ENCODE data around the gene EMC8. TPM values are rescaled to one million over a fixed set of nuclear protein-coding genes. Genes with fewer than 3 reads are reported as not detected.

EMC8 gene
- total and polyA plus RNA-seq, 4 donors, result 13.0 to 40.5 (median 31.8) TPM

- Histone ChIP-seq H3K36me3 (ENCODE audit: control insufficient read depth, insufficient read depth, low read length) (no peaks in the 10 kb centered on the region), H3K9me3 (ENCODE audit: control insufficient read depth, insufficient read depth, low read length) (no peaks in the 10 kb centered on the region), H3K27me3 (ENCODE audit: control insufficient read depth, insufficient read depth, low read length) (peaks cover 10% of the 10 kb centered on the region), H3K27ac (ENCODE audit: low read depth, low read length) (no peak overlapping the region), H3K4me3 (ENCODE audit: low read depth, low read length) (no peak overlapping the region), H3K4me1 (ENCODE audit: control insufficient read depth, insufficient read depth, low read length) (peaks cover 5% of the 10 kb centered on the region)
- no peak for DNase-seq (ENCODE audit: low read depth in 4 of 6, low spot score in 6 of 6)
- 74% methylated on average over 19 of the region's 24 CpGs for WGBS (ENCODE audit: insufficient coverage)
Measured at GRCh38 chr16:85836706-85837582, 37.6 kb upstream of the EMC8 start.

GRCh38 chr16:85835956-85836705, 36.8 kb upstream of the EMC8 start:
- no peak overlapping the region for H3K4me3 ChIP-seq (ENCODE audit: low read depth, low read length)
- H3K36me3 ChIP-seq (ENCODE audit: control insufficient read depth, insufficient read depth, low read length), result no peaks in the 10 kb centered on the region
- H3K27me3 ChIP-seq (ENCODE audit: control insufficient read depth, insufficient read depth, low read length), result peaks cover 10% of the 10 kb centered on the region
- no peak overlapping the region for H3K27ac ChIP-seq (ENCODE audit: low read depth, low read length)
- no peak for DNase-seq (ENCODE audit: low read depth in 4 of 6, low spot score in 6 of 6)
- WGBS (ENCODE audit: insufficient coverage), result 75% methylated on average over 15 of the region's 22 CpGs
- peaks cover 5% of the 10 kb centered on the region for H3K4me1 ChIP-seq (ENCODE audit: control insufficient read depth, insufficient read depth, low read length)
- H3K9me3 ChIP-seq (ENCODE audit: control insufficient read depth, insufficient read depth, low read length), result no peaks in the 10 kb centered on the region

- Histone ChIP-seq H3K27me3 (ENCODE audit: control insufficient read depth, insufficient read depth, low read length) (peaks cover 10% of the 10 kb centered on the region), H3K4me3 (ENCODE audit: low read depth, low read length) (no peak overlapping the region), H3K4me1 (ENCODE audit: control insufficient read depth, insufficient read depth, low read length) (peaks cover 5% of the 10 kb centered on the region), H3K9me3 (ENCODE audit: control insufficient read depth, insufficient read depth, low read length) (no peaks in the 10 kb centered on the region), H3K27ac (ENCODE audit: low read depth, low read length) (no peak overlapping the region), H3K36me3 (ENCODE audit: control insufficient read depth, insufficient read depth, low read length) (no peaks in the 10 kb centered on the region)
- no peak for DNase-seq (ENCODE audit: low read depth in 4 of 6, low spot score in 6 of 6)
- WGBS (ENCODE audit: insufficient coverage), result 78% methylated on average over 21 of the region's 21 CpGs
Measured at GRCh38 chr16:85835227-85835751, 35.9 kb upstream of the EMC8 start.

GRCh38 chr16:85834741-85835140, 35.4 kb upstream of the EMC8 start:
- Histone ChIP-seq H3K4me3 (ENCODE audit: low read depth, low read length) (no peak overlapping the region), H3K27ac (ENCODE audit: low read depth, low read length) (no peak overlapping the region), H3K27me3 (ENCODE audit: control insufficient read depth, insufficient read depth, low read length) (peaks cover 10% of the 10 kb centered on the region), H3K36me3 (ENCODE audit: control insufficient read depth, insufficient read depth, low read length) (no peaks in the 10 kb centered on the region), H3K9me3 (ENCODE audit: control insufficient read depth, insufficient read depth, low read length) (no peaks in the 10 kb centered on the region), H3K4me1 (ENCODE audit: control insufficient read depth, insufficient read depth, low read length) (peaks cover 7% of the 10 kb centered on the region)
- WGBS (ENCODE audit: insufficient coverage), result 90% methylated on average over 5 of the region's 5 CpGs
- no peak for DNase-seq (ENCODE audit: low read depth in 4 of 6, low spot score in 6 of 6)

- Histone ChIP-seq H3K9me3 (ENCODE audit: control insufficient read depth, insufficient read depth, low read length) (no peaks in the 10 kb centered on the region), H3K27ac (ENCODE audit: low read depth, low read length) (no peak overlapping the region), H3K4me3 (ENCODE audit: low read depth, low read length) (no peak overlapping the region), H3K27me3 (ENCODE audit: control insufficient read depth, insufficient read depth, low read length) (peaks cover 10% of the 10 kb centered on the region), H3K4me1 (ENCODE audit: control insufficient read depth, insufficient read depth, low read length) (peaks cover 7% of the 10 kb centered on the region), H3K36me3 (ENCODE audit: control insufficient read depth, insufficient read depth, low read length) (no peaks in the 10 kb centered on the region)
- WGBS (ENCODE audit: insufficient coverage), result 82% methylated on average over 15 of the region's 22 CpGs
- peak in 1 of 6 donors; percentile 10 for DNase-seq (ENCODE audit: low read depth in 4 of 6, low spot score in 6 of 6)
Measured at GRCh38 chr16:85833219-85833920, 34.0 kb upstream of the EMC8 start.

GRCh38 chr16:85832570-85833218, 33.4 kb upstream of the EMC8 start:
- 81% methylated on average over 20 of the region's 21 CpGs for WGBS (ENCODE audit: insufficient coverage)
- Histone ChIP-seq H3K9me3 (ENCODE audit: control insufficient read depth, insufficient read depth, low read length) (no peaks in the 10 kb centered on the region), H3K27me3 (ENCODE audit: control insufficient read depth, insufficient read depth, low read length) (peaks cover 9% of the 10 kb centered on the region), H3K4me3 (ENCODE audit: low read depth, low read length) (no peak overlapping the region), H3K27ac (ENCODE audit: low read depth, low read length) (no peak overlapping the region), H3K4me1 (ENCODE audit: control insufficient read depth, insufficient read depth, low read length) (peaks cover 7% of the 10 kb centered on the region), H3K36me3 (ENCODE audit: control insufficient read depth, insufficient read depth, low read length) (no peaks in the 10 kb centered on the region)
- no peak for DNase-seq (ENCODE audit: low read depth in 4 of 6, low spot score in 6 of 6)

GRCh38 chr16:85830821-85831220, 31.5 kb upstream of the EMC8 start:
- peaks cover 7% of the 10 kb centered on the region for H3K4me1 ChIP-seq (ENCODE audit: control insufficient read depth, insufficient read depth, low read length)
- no peak overlapping the region for H3K4me3 ChIP-seq (ENCODE audit: low read depth, low read length)
- H3K36me3 ChIP-seq (ENCODE audit: control insufficient read depth, insufficient read depth, low read length), result no peaks in the 10 kb centered on the region
- no peak for DNase-seq (ENCODE audit: low read depth in 4 of 6, low spot score in 6 of 6)
- H3K27ac ChIP-seq (ENCODE audit: low read depth, low read length), result no peak overlapping the region
- peaks cover 2% of the 10 kb centered on the region for H3K27me3 ChIP-seq (ENCODE audit: control insufficient read depth, insufficient read depth, low read length)
- no CpG with 5 or more reads among the region's 9 CpGs for WGBS (ENCODE audit: insufficient coverage)
- H3K9me3 ChIP-seq (ENCODE audit: control insufficient read depth, insufficient read depth, low read length), result no peaks in the 10 kb centered on the region

- H3K27ac ChIP-seq (ENCODE audit: low read depth, low read length), result no peak overlapping the region
- no peak overlapping the region for H3K4me3 ChIP-seq (ENCODE audit: low read depth, low read length)
- H3K4me1 ChIP-seq (ENCODE audit: control insufficient read depth, insufficient read depth, low read length), result peaks cover 7% of the 10 kb centered on the region
- H3K9me3 ChIP-seq (ENCODE audit: control insufficient read depth, insufficient read depth, low read length), result no peaks in the 10 kb centered on the region
- WGBS (ENCODE audit: insufficient coverage), result 73% methylated on average over 24 of the region's 24 CpGs
- H3K36me3 ChIP-seq (ENCODE audit: control insufficient read depth, insufficient read depth, low read length), result no peaks in the 10 kb centered on the region
- no peaks in the 10 kb centered on the region for H3K27me3 ChIP-seq (ENCODE audit: control insufficient read depth, insufficient read depth, low read length)
- peak in 1 of 6 donors; percentile 14 for DNase-seq (ENCODE audit: low read depth in 4 of 6, low spot score in 6 of 6)
Measured at GRCh38 chr16:85829751-85830445, 30.6 kb upstream of the EMC8 start.

Measured in spinal cord (tissue), 10 donors.